ENCODE data around the gene TTC19.

TTC19 gene

GRCh38 chr17:15999141-15999973, at the start of gene TTC19, which contains the start of gene ZSWIM7:
TSS of gene TTC19 (plus strand) at chr17:15999824. CDS start at chr17:15999849, 25 bp downstream.
TSS of gene ZSWIM7 (minus strand) at chr17:15999704. CDS start at chr17:15999594, 110 bp downstream.
- DNase-seq (ENCODE audit: low spot score): peak; percentile 92

GRCh38 chr17:15951368-15952047, 48.1 kb upstream of the TTC19 start:
- no peak for DNase-seq (ENCODE audit: low spot score)

GRCh38 chr17:15952048-15952532, 47.5 kb upstream of the TTC19 start:
- DNase-seq (ENCODE audit: low spot score): no peak

- no peak for DNase-seq (ENCODE audit: low spot score)
Measured at GRCh38 chr17:15952916-15953790, 46.5 kb upstream of the TTC19 start.

GRCh38 chr17:15954222-15954621, 45.4 kb upstream of the TTC19 start:
- no peak for DNase-seq (ENCODE audit: low spot score)

GRCh38 chr17:15955793-15956541, 43.7 kb upstream of the TTC19 start:
- no peak for DNase-seq (ENCODE audit: low spot score)

GRCh38 chr17:15957206-15957605, 42.4 kb upstream of the TTC19 start:
- DNase-seq (ENCODE audit: low spot score): peak; percentile 9

GRCh38 chr17:15957608-15958307, 41.9 kb upstream of the TTC19 start:
- DNase-seq (ENCODE audit: low spot score): no peak

GRCh38 chr17:15958484-15958854, 41.2 kb upstream of the TTC19 start:
- DNase-seq (ENCODE audit: low spot score): no peak

GRCh38 chr17:15963670-15964110, 35.9 kb upstream of the TTC19 start:
- no peak for DNase-seq (ENCODE audit: low spot score)

GRCh38 chr17:15965528-15965927, 34.1 kb upstream of the TTC19 start:
- no peak for DNase-seq (ENCODE audit: low spot score)

- DNase-seq (ENCODE audit: low spot score): no peak
Measured at GRCh38 chr17:15966183-15966878, 33.3 kb upstream of the TTC19 start.

- DNase-seq (ENCODE audit: low spot score): no peak
Measured at GRCh38 chr17:15966879-15967248, 32.8 kb upstream of the TTC19 start.

- DNase-seq (ENCODE audit: low spot score): no peak
Measured at GRCh38 chr17:15967706-15968399, 31.8 kb upstream of the TTC19 start.

GRCh38 chr17:15969463-15969862, 30.2 kb upstream of the TTC19 start:
- DNase-seq (ENCODE audit: low spot score): no peak

- no peak for DNase-seq (ENCODE audit: low spot score)
Measured at GRCh38 chr17:15970500-15970899, 29.1 kb upstream of the TTC19 start.

GRCh38 chr17:15971098-15971678, 28.4 kb upstream of the TTC19 start:
- no peak for DNase-seq (ENCODE audit: low spot score)

GRCh38 chr17:15971882-15972281, 27.7 kb upstream of the TTC19 start:
- DNase-seq (ENCODE audit: low spot score): no peak

GRCh38 chr17:15972497-15972951, 27.1 kb upstream of the TTC19 start:
- no peak for DNase-seq (ENCODE audit: low spot score)
